OCI-LY3 (cell line): ENCODE measurements around the gene GGCX.

Experiments
- H2AFZ ChIP-seq: fragments of 200-600, 300-600 bp; shearing (Covaris generic); 2 replicates; pipeline ENCODE4 v1.6.0; 2014; ENCODE audit warnings: antibody characterized with exemption, low read depth, low read length
- H3K27ac ChIP-seq: fragments of 200-600, 300-600 bp; sonication (generic); 2 replicates; pipeline ENCODE4 v1.5.1; 2014; ENCODE audit warnings: mild to moderate bottlenecking, low read length, moderate library complexity, mixed read lengths
- H3K27me3 ChIP-seq: fragments of 200-600, 300-600 bp; sonication (generic); 2 replicates; pipeline ENCODE4 v1.6.1; 2014; ENCODE audit warnings: low read depth, low read length, mixed read lengths
- H3K36me3 ChIP-seq: fragments of 200-600, 300-600 bp; sonication (generic); replicated peaks from 2 replicates; pipeline ENCODE3; 2014; ENCODE audit warnings: low read depth, low read length, mixed read lengths
- H3K4me1 ChIP-seq: fragments of 300-600, 200-600 bp; sonication (generic); 2 replicates; pipeline ENCODE4 v1.6.1; 2014; ENCODE audit warnings: low read length, mixed read lengths
- H3K4me2 ChIP-seq: fragments of 200-600, 300-600 bp; sonication (generic); 2 replicates; pipeline ENCODE4 v1.6.1; 2014; ENCODE audit warnings: low read length, mixed read lengths
- H3K4me3 ChIP-seq: fragments of 300-600, 200-600 bp; sonication (generic); 2 replicates; pipeline ENCODE4 v1.5.1; 2014; ENCODE audit warnings: antibody characterized with exemption, mild to moderate bottlenecking, low read length, moderate library complexity
- H3K79me2 ChIP-seq: fragments of 300-600, 200-600 bp; shearing (Covaris generic); 2 replicates; pipeline ENCODE4 v1.6.1; 2014; ENCODE audit warnings: mild to moderate bottlenecking, low read length, mixed read lengths
- H3K9ac ChIP-seq: fragments of 300-600, 200-600 bp; shearing (Covaris generic); 2 replicates; pipeline ENCODE4 v1.6.0; 2014; ENCODE audit warnings: mild to moderate bottlenecking, low read length, moderate library complexity
- H3K9me3 ChIP-seq: fragments of 200-600, 300-600 bp; shearing (Covaris generic); 2 replicates; pipeline ENCODE4 v1.6.1; 2014; ENCODE audit warnings: low read length, mixed read lengths; ENCODE audit not compliant: insufficient read depth
- H4K20me1 ChIP-seq: fragments of 200-600, 300-600 bp; sonication (generic); 2 replicates; pipeline ENCODE4 v1.6.1; 2016; ENCODE audit warnings: low read length, mixed read lengths; ENCODE audit not compliant: insufficient read depth
- EZH2phosphoT487 ChIP-seq: fragments of 200-600 bp; shearing (Covaris generic); IDR thresholded peaks from 2 replicates; pipeline ENCODE4 v1.6.1; 2018; ENCODE audit warnings: antibody characterized with exemption, mixed run types, low read depth
- TF ChIP-seq, protein P1 (sequence below): fragments of 200-600, 300-600 bp; sonication (generic); IDR thresholded peaks from 2 replicates; pipeline ENCODE4 v1.5.1; 2014; ENCODE audit warnings: antibody characterized with exemption, low read length, low read depth

GGCX gene

DNA sequence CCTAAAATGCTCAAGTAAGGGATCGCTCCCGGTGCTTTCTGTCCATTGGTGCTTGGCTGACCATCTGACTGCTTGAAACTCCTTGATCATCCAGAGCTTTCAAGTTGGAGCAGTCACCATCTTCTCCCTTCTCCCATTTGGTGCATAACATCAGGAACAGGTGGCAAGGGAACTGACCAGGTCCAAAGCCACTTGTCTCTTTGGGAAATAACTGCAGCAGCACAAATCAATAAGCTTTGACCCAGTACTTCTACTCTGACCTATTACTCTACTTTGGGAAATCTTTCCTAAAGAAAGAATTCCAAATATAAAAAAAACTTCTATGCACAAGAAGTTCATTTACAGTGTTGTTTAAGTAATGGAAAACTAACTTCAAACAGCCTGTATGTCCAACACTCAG lies 32.9 kb downstream of the GGCX start:
- no peaks in the 10 kb centered on the region for H3K79me2 ChIP-seq
- H2AFZ ChIP-seq = no peak overlapping the region
- H3K9me3 ChIP-seq = no peaks in the 10 kb centered on the region
- no peaks in the 10 kb centered on the region for H3K36me3 ChIP-seq
- 0 out of 2 replicates have a peak, but pooled peaks cover 5% of the 10 kb centered on the region for H3K4me1 ChIP-seq
- H3K27ac ChIP-seq = no peak overlapping the region
- TF ChIP-seq, protein P1, sequence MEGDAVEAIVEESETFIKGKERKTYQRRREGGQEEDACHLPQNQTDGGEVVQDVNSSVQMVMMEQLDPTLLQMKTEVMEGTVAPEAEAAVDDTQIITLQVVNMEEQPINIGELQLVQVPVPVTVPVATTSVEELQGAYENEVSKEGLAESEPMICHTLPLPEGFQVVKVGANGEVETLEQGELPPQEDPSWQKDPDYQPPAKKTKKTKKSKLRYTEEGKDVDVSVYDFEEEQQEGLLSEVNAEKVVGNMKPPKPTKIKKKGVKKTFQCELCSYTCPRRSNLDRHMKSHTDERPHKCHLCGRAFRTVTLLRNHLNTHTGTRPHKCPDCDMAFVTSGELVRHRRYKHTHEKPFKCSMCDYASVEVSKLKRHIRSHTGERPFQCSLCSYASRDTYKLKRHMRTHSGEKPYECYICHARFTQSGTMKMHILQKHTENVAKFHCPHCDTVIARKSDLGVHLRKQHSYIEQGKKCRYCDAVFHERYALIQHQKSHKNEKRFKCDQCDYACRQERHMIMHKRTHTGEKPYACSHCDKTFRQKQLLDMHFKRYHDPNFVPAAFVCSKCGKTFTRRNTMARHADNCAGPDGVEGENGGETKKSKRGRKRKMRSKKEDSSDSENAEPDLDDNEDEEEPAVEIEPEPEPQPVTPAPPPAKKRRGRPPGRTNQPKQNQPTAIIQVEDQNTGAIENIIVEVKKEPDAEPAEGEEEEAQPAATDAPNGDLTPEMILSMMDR = no peak
- TF ChIP-seq EZH2phosphoT487 = no peak
- no peaks in the 10 kb centered on the region for H4K20me1 ChIP-seq
- no peak overlapping the region for H3K9ac ChIP-seq
- H3K4me2 ChIP-seq = no peak overlapping the region
- no peak overlapping the region for H3K4me3 ChIP-seq
- peaks cover 16% of the 10 kb centered on the region for H3K27me3 ChIP-seq

DNA sequence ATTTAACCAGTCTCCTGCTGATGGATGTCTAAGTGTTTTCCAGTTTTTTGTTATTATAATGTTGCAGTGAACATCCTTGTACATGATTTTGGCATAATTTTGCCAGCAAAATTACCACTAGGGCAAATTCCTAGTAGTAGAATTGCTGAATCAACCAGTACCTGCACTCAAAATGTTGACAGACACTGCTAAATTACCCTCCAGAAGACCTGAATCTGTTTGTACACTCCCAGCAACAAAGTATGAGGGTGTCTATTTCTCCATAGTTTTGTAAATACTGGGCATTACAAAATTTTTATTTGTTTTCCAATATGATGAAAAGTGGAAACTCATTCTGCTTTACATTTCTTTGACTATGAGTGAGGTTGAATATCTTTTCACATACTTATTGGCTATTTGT lies 33.5 kb downstream of the GGCX start:
- no peaks in the 10 kb centered on the region for H3K36me3 ChIP-seq
- peaks cover 16% of the 10 kb centered on the region for H3K27me3 ChIP-seq
- H3K4me1 ChIP-seq = 0 out of 2 replicates have a peak, but pooled peaks cover 5% of the 10 kb centered on the region
- H3K4me3 ChIP-seq = no peak overlapping the region
- no peak overlapping the region for H3K9ac ChIP-seq
- no peaks in the 10 kb centered on the region for H4K20me1 ChIP-seq
- no peak overlapping the region for H2AFZ ChIP-seq
- H3K27ac ChIP-seq = no peak overlapping the region
- no peak for TF ChIP-seq EZH2phosphoT487
- TF ChIP-seq, protein P1 = no peak
- H3K79me2 ChIP-seq = no peaks in the 10 kb centered on the region
- no peak overlapping the region for H3K4me2 ChIP-seq
- H3K9me3 ChIP-seq = no peaks in the 10 kb centered on the region

DNA sequence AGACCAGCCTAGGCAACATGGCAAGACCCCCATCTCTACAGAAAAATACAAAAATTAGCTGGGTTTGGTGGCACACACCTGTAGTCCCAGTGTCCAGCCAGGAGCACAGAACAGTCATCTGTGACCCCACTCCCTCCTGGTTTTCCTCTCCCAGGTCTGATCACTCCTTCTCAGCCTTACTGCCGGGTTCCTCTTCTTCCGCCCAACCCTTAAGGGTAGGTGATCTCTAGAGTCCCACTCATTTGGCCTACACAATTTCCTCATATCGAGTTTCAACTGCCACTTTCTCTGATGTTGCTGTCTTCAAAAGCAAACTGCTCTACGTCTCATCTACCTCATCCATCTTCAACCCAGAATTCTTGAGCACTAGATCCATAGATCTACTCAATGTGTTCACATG lies 35.7 kb downstream of the GGCX start:
- Histone ChIP-seq H3K36me3 (no peaks in the 10 kb centered on the region), H3K4me3 (peak overlapping the region; percentile 5; the same call in 1 of the 2 replicates), H3K79me2 (no peaks in the 10 kb centered on the region), H3K9ac (no peak overlapping the region), H3K4me1 (0 out of 2 replicates have a peak, but pooled peaks cover 5% of the 10 kb centered on the region), H3K27me3 (peaks cover 16% of the 10 kb centered on the region), H4K20me1 (no peaks in the 10 kb centered on the region), H3K4me2 (peak overlapping the region; percentile 16), H2AFZ (peak overlapping the region; percentile 61; the same call in 1 of the 2 replicates), H3K27ac (no peak overlapping the region), H3K9me3 (no peaks in the 10 kb centered on the region)
- TF ChIP-seq EZH2phosphoT487 = no peak
- TF ChIP-seq, protein P1 = no peak

DNA sequence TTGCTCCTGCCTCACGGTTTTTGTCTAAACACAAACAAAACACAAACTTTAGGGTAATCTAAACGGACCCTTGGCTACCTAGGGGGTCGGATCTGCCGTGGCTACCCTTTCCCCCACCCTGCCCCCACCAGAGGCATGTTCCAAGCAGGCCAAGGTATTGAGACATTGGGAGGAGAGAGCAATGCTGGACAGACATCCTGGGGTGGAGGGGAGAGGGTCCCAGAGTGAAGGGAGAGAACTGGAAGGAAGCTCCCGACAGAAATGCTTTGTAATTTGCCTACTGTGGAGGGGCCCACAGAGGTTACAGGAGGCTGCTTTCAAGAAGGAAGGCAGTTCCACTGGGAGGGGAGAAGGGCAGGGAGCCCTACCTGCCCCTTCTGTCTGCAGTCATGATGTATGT lies 36.3 kb downstream of the GGCX start:
- 0 out of 2 replicates have a peak overlapping the region, but pooled peaks have one; percentile 61 for H2AFZ ChIP-seq
- TF ChIP-seq, protein P1 = no peak
- TF ChIP-seq EZH2phosphoT487 = no peak
- H3K4me3 ChIP-seq = no peak overlapping the region

More for the DNA sequence above, 36.3 kb downstream of the GGCX start:
- H3K36me3 ChIP-seq = no peaks in the 10 kb centered on the region
- no peaks in the 10 kb centered on the region for H4K20me1 ChIP-seq
- 0 out of 2 replicates have a peak, but pooled peaks cover 5% of the 10 kb centered on the region for H3K4me1 ChIP-seq
- no peak overlapping the region for H3K27ac ChIP-seq
- H3K4me2 ChIP-seq = no peak overlapping the region; the same call in 1 of the 2 replicates
- no peak overlapping the region for H3K9ac ChIP-seq
- no peaks in the 10 kb centered on the region for H3K9me3 ChIP-seq
- H3K79me2 ChIP-seq = no peaks in the 10 kb centered on the region
- peaks cover 16% of the 10 kb centered on the region for H3K27me3 ChIP-seq
